ENCODE measurements around the gene PGAM2. TPM values are rescaled to one million over a fixed set of nuclear protein-coding genes. Genes with fewer than 3 reads are reported as not detected.

The PGAM2 gene
- polyA plus RNA-seq, 1 donor from 2014 or later = not detected

DNA sequence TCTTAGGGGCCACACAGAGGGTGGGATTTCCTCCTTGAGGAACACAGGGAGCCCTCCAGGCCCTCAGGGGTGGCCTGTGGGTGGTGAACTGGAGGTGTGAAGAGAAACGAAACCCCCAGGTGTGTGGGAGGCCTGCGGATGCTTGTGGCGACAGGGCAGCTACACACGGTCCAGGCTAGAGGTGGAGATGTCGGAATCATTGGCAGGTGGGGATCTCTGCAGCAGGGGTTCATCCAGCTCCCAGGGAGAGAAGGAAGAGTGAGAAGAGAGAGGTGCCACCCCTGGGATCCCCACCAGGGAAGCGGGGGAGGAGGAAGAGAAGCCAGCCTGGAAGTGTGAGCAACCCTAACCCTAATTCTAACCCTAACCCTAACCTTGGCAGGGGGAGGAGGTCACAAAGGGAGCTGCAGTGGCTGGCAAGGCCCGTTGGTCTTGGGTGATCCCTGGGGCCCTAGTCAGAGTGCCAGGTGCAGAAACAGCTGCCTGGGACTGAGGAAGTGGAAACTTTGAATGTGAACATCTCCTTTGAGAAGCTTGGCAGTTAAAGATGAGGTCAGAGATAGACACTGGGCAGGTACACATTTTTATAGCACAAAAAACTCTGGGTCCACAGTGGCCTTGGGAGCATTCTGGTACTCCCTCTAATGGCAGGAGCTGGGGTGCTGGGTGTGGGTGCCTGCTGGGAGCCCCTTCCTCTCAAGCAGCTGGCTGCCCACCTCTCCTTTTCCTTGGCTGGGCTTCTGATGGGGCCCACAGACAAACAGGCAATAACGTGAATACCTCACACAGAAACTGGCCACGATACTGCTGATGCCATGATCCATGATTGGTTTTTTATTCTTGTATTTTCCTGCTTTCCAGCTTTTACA, 31.9 kb upstream of the PGAM2 start:
- peak overlapping the region; percentile 23 to 95 (median 84) for H3K27ac Mint-ChIP-seq
- H3K27me3 Mint-ChIP-seq = peaks cover 2% of the 10 kb centered on the region
- no peaks in the 10 kb centered on the region for H3K36me3 Mint-ChIP-seq
- no peaks in the 10 kb centered on the region for H3K9me3 Mint-ChIP-seq
- H3K4me3 Mint-ChIP-seq = peak overlapping the region in 3 of 4 donors; percentile 6 to 81 (median 35)
- H3K4me1 Mint-ChIP-seq = peaks cover 17 to 31% (median 19%) of the 10 kb centered on the region in 3 donors

DNA sequence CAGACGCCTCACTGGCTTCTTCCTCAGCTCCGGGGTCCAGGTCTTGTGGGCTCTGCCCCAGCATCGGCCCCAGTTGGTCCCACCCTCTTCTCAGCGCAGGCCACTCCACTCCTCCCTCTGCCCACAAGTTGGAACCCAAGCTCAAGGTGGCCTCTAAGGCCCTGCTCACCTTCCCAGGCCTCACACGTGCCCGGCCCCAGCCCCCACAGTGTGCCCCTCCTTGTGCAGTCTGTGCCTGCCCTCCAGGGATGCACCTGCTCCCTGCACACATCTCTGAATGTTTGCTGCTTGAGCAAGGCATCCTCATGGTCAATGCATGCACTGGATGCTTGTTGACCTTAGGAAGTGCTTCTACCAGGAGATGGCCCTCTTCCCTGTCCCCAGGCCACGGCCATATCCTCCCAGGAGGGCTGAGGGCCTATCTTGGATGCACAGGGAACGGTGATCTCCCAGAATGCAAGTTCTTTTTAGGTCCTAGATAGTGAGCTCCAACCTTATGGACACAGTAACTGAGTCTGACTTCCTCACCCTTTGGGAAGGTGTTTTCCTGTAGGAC, 31.0 kb upstream of the PGAM2 start:
- H3K4me1 Mint-ChIP-seq = peaks cover 14 to 29% (median 19%) of the 10 kb centered on the region in 3 donors
- no peaks in the 10 kb centered on the region for H3K36me3 Mint-ChIP-seq

DNA sequence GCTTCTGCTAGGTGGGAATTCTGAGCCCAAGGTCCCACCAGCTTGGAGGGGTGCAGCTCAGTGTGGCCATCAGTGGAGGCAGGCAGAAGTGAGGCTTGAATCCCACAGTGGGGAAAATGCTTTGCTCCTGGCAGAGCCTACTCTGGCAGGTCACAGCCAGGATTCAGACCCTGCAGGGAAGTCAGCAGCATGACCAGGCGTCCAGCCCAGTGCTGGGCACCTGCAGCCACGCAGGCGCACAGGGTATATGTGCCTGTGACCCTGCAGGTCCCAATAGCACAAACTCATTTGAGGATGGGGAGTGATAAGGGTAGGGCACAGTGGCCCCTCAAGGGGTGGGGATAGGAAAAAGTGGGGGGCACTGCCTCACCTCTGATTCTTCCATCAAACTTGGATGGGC, 30.4 kb upstream of the PGAM2 start:
- H3K36me3 Mint-ChIP-seq = no peaks in the 10 kb centered on the region
- H3K4me1 Mint-ChIP-seq = peaks cover 13 to 29% (median 20%) of the 10 kb centered on the region in 3 donors
- no peaks in the 10 kb centered on the region for H3K9me3 Mint-ChIP-seq
- no peaks in the 10 kb centered on the region for H3K27me3 Mint-ChIP-seq
- no peak overlapping the region for H3K4me3 Mint-ChIP-seq
- no peak overlapping the region for H3K27ac Mint-ChIP-seq

More for the DNA sequence above, 31.0 kb upstream of the PGAM2 start:
- Mint-ChIP-seq H3K27ac (peak overlapping the region; percentile 23 to 95 (median 84)), H3K9me3 (no peaks in the 10 kb centered on the region), H3K4me3 (peak overlapping the region in 2 of 4 donors; percentile 1 to 43), H3K27me3 (no peaks in the 10 kb centered on the region)

DNA sequence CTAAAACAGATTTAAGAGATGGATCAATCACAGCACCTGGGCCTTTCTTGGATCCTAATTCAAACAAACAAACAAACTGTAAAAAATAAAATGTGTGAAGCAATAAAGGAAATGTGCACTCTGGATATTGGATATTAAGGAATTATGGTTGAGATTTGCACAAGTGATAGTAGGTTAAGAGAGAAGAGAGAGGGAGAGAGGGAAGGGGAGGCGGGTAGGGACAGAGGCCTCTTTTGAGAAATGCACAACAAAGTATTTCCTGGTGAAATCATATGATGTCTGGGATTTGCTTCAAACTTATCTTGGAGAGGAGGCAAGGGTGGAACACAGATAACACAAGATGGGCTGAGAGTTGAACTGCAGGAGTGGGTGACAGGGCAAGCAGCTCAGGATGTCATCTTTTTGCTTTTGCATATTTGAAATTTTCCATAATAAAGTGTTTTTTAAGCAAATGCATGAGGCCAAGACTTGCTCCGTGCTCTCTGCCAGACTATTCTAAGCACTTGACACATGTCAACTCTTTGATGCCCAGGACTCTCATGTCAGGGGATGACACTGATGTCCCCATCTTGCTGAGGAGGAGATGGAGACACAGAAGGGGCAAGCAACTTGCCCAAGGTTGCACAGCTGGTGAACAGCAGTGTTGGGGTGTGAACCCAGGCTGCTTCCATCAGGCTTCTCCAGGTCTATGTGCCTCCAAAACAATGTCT, 29.7 kb upstream of the PGAM2 start:
- no peaks in the 10 kb centered on the region for H3K27me3 Mint-ChIP-seq
- H3K27ac Mint-ChIP-seq = peak overlapping the region in 1 of 3 donors; percentile 55
- H3K4me1 Mint-ChIP-seq = peaks cover 6 to 29% (median 20%) of the 10 kb centered on the region in 3 donors
- H3K36me3 Mint-ChIP-seq = no peaks in the 10 kb centered on the region
- H3K4me3 Mint-ChIP-seq = peak overlapping the region in 2 of 4 donors; percentile 0 to 84
- no peaks in the 10 kb centered on the region for H3K9me3 Mint-ChIP-seq

DNA sequence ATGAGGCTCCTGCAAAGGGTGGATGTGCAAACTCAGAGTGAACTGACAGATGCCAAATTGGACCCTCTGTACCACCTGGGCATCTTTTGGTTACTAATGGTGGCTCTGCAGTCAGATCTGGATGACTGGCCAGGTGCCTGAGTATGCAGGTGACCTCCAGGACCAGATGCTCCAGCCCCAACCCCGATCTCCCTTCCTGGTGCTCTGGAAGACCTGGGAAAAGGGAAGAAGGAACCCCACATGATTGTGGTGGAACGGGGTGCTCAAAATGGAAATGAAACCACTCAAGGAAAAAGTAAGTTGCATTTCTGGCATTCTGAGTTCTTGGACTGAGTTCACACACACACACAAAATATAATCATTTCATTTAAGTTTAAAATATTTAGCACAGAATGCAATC, 29.0 kb upstream of the PGAM2 start:
- H3K27ac Mint-ChIP-seq = peak overlapping the region in 1 of 3 donors; percentile 55
- no peaks in the 10 kb centered on the region for H3K36me3 Mint-ChIP-seq
- H3K9me3 Mint-ChIP-seq = no peaks in the 10 kb centered on the region
- H3K4me1 Mint-ChIP-seq = peaks cover 6 to 28% (median 20%) of the 10 kb centered on the region in 3 donors
- H3K4me3 Mint-ChIP-seq = peak overlapping the region in 1 of 4 donors; percentile 47
- H3K27me3 Mint-ChIP-seq = no peaks in the 10 kb centered on the region

DNA sequence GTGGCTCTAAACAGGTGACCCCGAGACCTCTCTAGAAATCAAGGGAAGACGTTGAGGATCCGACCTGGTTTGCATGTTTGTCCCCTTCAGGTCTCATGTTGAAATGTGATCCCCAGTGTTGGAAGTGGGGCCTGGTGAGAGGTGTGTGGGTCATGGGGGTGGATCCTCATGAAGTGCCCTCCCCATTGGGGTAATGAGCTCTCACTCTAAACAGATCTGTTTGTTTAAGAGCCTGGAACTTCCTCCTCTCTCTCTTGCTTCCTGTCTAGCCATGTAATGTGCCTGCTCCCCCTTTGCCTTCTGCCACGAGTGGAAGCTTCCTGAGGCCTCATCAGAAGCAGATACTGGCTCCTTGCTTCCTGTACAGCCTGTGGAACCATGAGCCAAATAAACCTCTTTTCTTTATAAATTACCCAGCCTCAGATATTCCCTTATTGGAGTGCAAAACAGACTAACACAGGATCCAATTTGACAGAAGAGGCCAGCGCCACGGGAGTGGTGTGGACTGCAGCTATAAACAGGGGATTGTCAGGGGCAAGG, 27.8 kb upstream of the PGAM2 start:
- no peaks in the 10 kb centered on the region for H3K27me3 Mint-ChIP-seq
- no peaks in the 10 kb centered on the region for H3K9me3 Mint-ChIP-seq
- no peaks in the 10 kb centered on the region for H3K36me3 Mint-ChIP-seq
- peak overlapping the region in 1 of 3 donors; percentile 65 for H3K27ac Mint-ChIP-seq
- H3K4me3 Mint-ChIP-seq = peak overlapping the region in 1 of 4 donors; percentile 70
- H3K4me1 Mint-ChIP-seq = peaks cover 6 to 28% (median 20%) of the 10 kb centered on the region in 3 donors

DNA sequence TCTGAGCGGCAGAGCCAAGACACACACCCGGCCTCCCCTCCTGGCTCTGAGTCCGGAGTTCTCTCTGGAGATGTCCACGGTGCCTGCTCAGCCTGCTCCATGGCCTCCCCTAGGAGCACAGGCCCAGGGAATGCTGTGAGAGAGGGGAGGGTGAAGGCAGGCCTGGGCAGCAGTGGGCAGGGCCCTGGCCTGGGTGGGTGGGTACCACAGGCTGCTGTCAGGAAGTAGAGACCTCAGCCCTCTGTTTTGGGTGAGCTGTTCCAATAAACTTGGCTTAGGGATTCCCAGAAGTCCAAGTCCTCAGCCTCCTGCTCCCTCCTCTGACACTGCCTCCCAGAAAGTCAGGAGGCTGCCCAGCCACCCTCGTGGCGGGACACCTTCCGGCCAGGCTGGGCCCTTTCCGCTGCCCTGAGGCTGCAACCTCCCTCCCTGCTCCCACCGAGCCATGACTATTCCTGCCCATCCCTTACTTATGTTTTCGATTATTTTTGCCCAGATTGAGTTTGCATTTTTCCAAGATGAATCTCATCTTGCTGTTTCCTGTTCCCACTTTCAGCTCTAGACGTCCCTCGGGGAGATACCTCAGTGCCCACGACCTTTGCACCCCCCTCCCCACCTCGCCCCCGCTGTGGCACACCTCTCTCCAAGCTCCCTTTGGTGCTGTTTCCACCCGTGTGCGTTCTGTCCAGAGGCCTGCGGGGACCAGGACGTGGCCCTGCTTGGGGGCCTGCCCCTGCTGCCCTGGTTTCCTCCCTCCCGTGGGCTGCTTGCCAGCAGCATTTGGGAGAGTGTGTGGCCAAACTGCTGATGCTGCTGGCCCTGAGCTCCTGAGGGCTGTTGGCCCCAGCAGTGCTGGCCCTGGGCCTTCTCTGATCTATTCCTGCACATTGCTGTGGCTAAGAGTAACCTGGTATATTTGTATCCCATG, 22.8 kb upstream of the PGAM2 start:
- no peaks in the 10 kb centered on the region for H3K36me3 Mint-ChIP-seq
- H3K4me3 Mint-ChIP-seq = peak overlapping the region in 2 of 4 donors; percentile 57
- no peaks in the 10 kb centered on the region for H3K9me3 Mint-ChIP-seq
- H3K27ac Mint-ChIP-seq = peak overlapping the region in 1 of 3 donors; percentile 32
- peaks cover 0 to 2% (median 1%) of the 10 kb centered on the region in 3 donors for H3K4me1 Mint-ChIP-seq
- H3K27me3 Mint-ChIP-seq = no peaks in the 10 kb centered on the region

DNA sequence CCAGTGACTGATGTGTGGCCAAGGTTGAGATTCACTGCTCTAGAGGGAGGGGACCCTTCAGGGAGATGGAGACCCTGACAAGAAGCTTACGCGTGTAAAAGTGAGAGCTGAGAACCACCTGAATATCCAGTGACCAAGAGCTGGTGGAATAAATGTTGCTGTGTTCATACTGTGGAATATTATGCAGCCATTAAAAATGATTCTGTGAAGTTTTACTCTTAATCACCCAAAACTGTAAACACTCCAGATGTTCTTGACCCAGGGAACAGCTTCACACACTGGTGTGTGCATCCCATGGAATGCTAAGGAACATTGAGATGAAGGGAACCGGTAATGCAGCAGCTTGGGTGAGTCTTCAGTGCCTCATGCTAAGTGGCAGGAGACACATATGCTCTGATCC, 21.3 kb upstream of the PGAM2 start:
- Mint-ChIP-seq H3K4me3 (no peak overlapping the region), H3K27ac (peak overlapping the region in 1 of 3 donors; percentile 57), H3K36me3 (no peaks in the 10 kb centered on the region), H3K9me3 (no peaks in the 10 kb centered on the region), H3K4me1 (peaks cover 0 to 2% (median 1%) of the 10 kb centered on the region in 3 donors), H3K27me3 (no peaks in the 10 kb centered on the region)

DNA sequence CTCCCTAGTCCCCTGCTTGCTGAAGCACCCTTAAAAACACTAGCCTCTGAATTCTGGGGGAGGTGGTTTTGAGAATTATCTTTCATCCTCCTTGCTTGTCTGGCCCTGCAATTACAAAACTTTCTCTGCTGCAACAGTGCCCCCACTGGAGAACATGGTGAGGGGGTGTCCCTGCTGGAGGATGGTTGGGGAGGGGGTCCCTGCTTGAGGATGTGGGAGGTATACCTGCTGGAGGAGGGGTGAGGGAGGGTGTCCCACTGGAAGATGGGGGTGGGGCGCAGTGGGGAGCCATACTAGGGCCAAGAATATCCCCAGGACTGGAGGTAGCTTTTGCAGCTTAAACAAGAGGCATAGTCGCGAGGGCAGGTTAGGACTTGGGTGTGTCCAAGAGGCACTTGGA, 20.2 kb upstream of the PGAM2 start:
- Mint-ChIP-seq H3K4me3 (peak overlapping the region in 1 of 4 donors; percentile 32), H3K36me3 (no peaks in the 10 kb centered on the region), H3K27ac (no peak overlapping the region), H3K27me3 (no peaks in the 10 kb centered on the region), H3K4me1 (peaks cover 5 to 9% (median 7%) of the 10 kb centered on the region in 3 donors), H3K9me3 (no peaks in the 10 kb centered on the region)

DNA sequence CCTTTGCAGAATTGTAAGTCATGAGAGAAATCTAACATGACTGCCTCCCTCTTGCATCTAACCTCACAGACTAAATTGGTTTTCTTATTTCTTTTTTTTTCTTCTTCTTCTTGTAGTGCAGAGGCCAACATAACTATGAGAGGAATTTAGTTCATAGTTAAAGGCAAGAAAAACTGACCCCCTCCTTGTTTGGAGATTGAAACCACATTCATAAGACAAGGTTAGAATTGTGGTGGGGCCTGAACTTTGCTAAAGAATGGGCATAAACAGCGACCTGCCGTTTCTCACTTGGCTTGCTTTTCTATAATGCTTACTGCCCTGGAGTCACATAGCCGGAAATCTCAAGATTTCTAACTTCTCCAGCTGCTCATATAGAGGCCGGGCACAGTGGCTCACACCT, 19.3 kb upstream of the PGAM2 start:
- H3K4me1 Mint-ChIP-seq = peaks cover 5 to 9% (median 7%) of the 10 kb centered on the region in 3 donors
- peak overlapping the region in 1 of 4 donors; percentile 80 for H3K4me3 Mint-ChIP-seq
- H3K27ac Mint-ChIP-seq = peak overlapping the region in 1 of 3 donors; percentile 53
- no peaks in the 10 kb centered on the region for H3K9me3 Mint-ChIP-seq
- H3K27me3 Mint-ChIP-seq = no peaks in the 10 kb centered on the region
- H3K36me3 Mint-ChIP-seq = no peaks in the 10 kb centered on the region

DNA sequence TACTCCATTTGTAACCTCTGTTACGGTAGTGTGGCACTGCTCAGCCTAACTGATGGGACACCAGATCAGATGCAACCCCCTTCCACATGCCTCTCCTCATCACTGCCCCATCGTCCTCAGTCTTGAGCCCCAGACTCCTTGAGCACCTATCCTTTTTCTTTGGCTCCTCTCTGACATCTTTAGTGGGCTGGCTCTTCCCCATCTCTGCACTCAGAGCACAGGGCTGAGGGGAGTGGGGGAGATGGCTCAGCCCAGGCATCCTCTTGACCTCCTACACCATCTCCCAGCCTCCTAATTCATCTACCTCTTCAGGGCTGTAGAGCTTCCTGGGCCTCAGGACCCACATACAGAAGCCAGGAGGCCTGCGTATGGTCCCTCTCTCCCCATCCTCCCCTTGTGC, 18.4 kb upstream of the PGAM2 start:
- Mint-ChIP-seq H3K4me1 (peaks cover 5 to 12% (median 7%) of the 10 kb centered on the region in 3 donors), H3K27me3 (no peaks in the 10 kb centered on the region), H3K9me3 (no peaks in the 10 kb centered on the region), H3K36me3 (no peaks in the 10 kb centered on the region), H3K27ac (peak overlapping the region in 2 of 3 donors; percentile 85 to 90), H3K4me3 (peak overlapping the region; percentile 48 to 90 (median 74))

DNA sequence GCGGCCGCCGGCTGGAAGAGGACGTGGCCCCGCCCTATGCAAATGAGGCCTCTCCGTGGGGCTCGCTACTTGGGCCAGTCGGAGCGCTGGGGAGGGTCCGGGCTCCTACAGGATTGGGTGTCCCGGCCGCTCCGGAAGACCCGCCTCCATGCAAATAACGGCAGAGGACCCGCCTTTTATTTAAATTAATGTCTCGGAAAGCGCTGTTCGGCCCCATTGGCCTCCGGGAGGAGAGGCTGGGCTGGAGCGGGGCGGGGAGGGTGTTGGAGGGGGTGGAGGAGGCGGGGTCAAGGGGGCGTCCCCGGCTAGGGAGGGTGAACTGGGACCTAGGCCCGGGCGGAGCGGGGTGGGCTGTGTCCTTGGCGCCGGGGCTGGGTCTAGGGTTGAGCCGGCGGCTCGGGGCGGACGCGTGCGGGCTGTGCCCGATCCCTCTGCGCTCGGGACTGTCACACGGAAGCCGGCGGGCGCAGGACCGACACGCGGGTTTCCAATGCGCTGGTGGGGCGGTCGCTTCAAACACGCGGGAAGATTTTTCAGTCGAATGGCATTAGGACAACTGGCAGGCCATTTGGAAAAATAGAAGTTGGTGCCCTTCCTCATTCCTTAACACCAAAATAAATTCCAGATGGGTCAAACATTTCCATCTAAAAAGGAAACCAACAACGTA, 17.3 kb upstream of the PGAM2 start:
- H3K27me3 Mint-ChIP-seq = no peaks in the 10 kb centered on the region
- peak overlapping the region; percentile 80 to 95 (median 86) for H3K4me3 Mint-ChIP-seq
- peaks cover 3% of the 10 kb centered on the region for H3K36me3 Mint-ChIP-seq
- H3K9me3 Mint-ChIP-seq = no peaks in the 10 kb centered on the region
- H3K27ac Mint-ChIP-seq = peak overlapping the region; percentile 85 to 90 (median 85)
- peaks cover 5 to 18% (median 7%) of the 10 kb centered on the region in 3 donors for H3K4me1 Mint-ChIP-seq

DNA sequence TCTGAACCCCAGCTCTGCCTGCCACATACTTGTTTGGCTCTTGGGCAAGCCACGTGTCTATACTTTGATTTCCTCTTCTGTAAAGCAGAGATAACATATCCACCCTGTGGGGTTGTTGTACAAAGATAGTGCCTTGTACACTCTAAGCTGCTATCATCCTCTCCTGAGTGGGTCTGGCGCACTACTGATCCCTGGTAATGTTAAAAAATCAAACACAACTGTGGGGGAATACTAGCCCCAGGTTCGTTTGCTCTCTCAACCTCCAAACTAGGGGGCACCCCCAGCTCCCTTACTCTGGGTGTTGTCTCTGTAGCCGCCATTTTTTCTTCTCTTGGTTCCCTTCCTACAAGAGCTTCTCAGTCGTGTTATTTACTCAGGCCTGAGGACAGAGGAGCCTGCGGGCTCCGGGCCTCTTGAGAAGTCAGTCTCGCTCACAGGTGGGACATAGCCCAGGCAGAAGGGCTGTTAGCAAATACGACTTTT, 15.9 kb upstream of the PGAM2 start:
- H3K27me3 Mint-ChIP-seq = no peaks in the 10 kb centered on the region
- H3K4me3 Mint-ChIP-seq = peak overlapping the region; percentile 80 to 95 (median 91)
- peak overlapping the region; percentile 85 to 97 (median 85) for H3K27ac Mint-ChIP-seq

More for the DNA sequence above, 15.9 kb upstream of the PGAM2 start:
- Mint-ChIP-seq H3K36me3 (peaks cover 3% of the 10 kb centered on the region), H3K4me1 (peaks cover 5 to 20% (median 7%) of the 10 kb centered on the region in 3 donors), H3K9me3 (no peaks in the 10 kb centered on the region)

All from IgD-negative memory B cell (primary cell).